A549 treated with AZD2906 at 1 μM for 4 hours (cell line): Measurements from ENCODE around the gene AAMDC. TPM values are rescaled to one million over a fixed set of nuclear protein-coding genes. Genes with fewer than 3 reads are reported as not detected.

Experiments
- total RNA-seq: library from RNA; stranded (reverse); fragments of 200-300 nt; extraction: Qiagen RNA extraction; gene quantifications from 5 replicates; pipeline ENCODE4 v1.2.3, GENCODE V29; 2022

Gene AAMDC
- 26.1 to 32.8 TPM (median 29.5 TPM) in 5 replicates for total RNA-seq

DNA sequence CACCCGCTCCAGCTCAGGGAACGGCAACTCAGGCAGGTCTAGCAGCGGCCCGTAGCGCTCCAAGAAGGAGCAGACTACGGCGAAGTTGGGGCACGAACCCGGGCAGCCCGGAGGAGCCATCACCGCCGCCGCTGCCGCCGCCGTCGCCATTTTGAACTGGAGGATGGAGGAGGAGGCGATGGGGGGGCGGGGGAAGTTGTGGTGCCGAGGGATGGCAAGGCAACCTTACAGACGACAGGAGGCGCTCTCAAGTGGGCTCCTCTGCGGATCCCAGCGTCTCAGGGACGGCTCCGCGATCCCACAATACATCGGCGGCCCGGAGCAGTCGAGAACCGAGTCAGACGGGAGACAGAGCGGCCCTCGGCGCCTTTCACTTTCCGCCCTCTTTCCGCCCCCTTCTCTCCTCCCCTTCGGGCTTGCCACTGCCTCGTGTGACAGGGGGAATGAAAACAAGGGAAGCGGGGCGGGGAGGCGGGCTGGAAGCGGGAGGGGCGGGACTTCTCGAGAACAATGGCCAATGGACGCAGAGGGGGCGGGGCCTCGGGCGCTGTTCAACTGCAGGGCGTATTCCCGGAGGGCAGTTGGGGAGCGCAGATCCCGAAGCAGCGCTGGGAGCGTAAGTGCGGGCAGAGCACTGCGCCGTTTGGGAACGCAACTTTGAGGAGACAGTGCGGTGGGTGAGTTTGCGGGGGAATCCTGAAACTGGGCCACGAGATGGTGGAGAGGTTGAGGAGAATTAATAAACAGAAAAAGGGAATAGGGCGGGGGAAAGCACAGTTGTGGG is at the start of gene AAMDC, which contains the start of gene RSF1:
Gene AAMDC, plus strand, starts transcription at position 580 of the 784 bp plus-strand sequence. CDS start 21,353 bp downstream, outside the sequence.
Gene RSF1, minus strand, starts transcription at position 158 of the 784 bp plus-strand sequence. Its CDS starts 8 bp downstream, at position 150.

Other genes with a start within 250 kb of the AAMDC start
- gene AQP11, start 231.2 kb upstream of the AAMDC start, total RNA-seq = 1.1 to 1.5 TPM (median 1.4 TPM) in 5 replicates
- 138 to 171 TPM (median 144 TPM) in 5 replicates for gene CLNS1A, start 183.3 kb upstream of the AAMDC start, total RNA-seq
- 11.1 to 20.2 TPM (median 14.2 TPM) in 5 replicates for gene RSF1, start 422 bp upstream of the AAMDC start, total RNA-seq
- 16.0 to 19.0 TPM (median 16.9 TPM) in 5 replicates for gene INTS4, start 173.5 kb downstream of the AAMDC start, total RNA-seq
- gene KCTD14, start 202.1 kb downstream of the AAMDC start, total RNA-seq = 1.2 to 2.0 TPM (median 1.4 TPM) in 5 replicates
- gene THRSP, start 242.7 kb downstream of the AAMDC start, total RNA-seq = not detected in 5 replicates